ENCODE measurements around the gene DNAH2.

The DNAH2 gene

DNA sequence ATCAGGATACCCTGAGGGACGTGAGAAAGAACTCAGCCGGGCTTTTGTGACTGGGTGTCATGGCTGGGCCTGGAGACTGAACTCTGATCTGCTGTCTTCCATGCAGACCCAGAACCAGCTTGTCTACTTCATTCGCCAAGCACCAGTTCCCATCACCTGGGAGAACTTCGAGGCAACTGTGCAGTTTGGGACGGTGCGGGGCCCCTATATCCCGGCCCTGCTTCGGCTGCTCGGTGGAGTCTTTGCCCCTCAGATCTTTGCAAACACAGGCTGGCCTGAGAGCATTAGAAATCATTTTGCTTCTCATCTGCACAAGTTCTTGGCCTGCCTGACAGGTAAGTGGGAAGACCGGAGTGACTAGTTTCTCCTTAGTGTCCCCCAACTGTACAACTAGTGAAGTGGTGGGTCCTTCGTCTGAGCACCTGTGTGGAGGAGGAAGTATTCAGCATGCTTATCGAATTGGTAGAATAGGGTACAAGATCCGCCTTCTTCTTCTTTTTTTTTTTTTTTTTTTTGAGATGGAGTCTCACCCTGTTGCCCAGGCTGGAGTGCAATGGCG, 15.5 kb downstream of the DNAH2 start:
- no peak for DNase-seq

DNA sequence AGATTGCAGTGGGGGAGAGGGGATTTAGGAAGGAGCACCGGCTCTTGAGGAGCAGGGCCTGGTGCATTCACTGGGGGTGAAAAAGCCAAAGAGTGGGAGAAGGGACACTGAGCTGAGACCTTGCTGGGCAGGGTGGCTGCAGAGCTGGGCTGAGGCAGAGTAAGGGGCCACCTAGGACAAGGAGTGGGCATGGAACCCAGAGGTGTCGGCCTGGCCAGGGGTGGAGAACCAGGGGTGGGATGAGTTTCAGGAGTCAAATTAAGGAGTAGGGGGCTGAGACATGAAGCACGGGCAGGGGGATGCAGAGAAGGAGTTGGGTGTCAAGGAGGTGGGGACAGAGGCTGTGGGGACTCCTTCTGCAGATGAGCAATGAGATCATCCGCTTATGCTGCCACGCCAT, 20.1 kb downstream of the DNAH2 start:
- DNase-seq, result no peak

GRCh38 chr17:7739746-7740145, 22.2 kb downstream of the DNAH2 start:
- no peak for DNase-seq

GRCh38 chr17:7740481-7741001, 23.0 kb downstream of the DNAH2 start:
- no peak for DNase-seq

DNA sequence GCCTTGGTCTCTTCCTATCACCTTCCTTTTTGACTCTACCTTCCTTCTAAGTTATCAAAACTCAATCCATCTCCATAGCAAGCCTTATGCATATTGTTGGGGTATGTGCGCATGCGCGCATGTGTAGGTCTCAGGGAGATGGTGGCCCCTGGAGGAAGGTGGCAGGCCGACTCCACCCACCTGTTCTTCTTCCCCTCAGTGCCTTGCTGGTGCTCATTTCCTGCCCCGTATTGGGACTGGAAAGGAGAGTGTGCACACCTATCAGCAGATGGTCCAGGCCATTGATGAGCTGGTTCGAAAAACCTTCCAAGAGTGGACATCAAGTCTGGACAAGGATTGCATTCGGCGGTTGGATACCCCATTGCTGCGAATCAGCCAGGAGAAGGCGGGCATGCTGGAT, 25.2 kb downstream of the DNAH2 start:
- DNase-seq, result no peak

DNA sequence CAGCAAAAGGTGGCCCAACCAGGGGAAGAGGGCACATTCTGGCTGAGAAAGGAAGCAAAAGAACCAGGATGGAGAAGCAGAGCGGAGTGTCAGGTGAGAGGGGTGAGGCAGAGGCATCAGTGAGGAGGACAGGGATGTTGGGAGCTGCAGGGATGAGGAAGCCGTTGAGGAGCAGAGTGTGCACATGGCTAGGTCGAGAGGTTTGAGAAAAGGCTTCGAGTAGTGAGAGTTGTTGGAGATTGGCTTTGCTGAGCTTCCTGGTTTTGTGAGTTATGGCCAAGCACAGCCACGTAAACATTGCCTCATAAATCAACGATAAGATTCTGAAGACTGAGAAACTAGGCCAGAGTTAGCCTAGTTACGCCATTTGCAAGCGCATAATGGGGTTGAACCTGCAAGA, 26.9 kb downstream of the DNAH2 start:
- no peak for DNase-seq

GRCh38 chr17:7745748-7746470, 28.4 kb downstream of the DNAH2 start:
- no peak for DNase-seq

- DNase-seq, result no peak
Observed at GRCh38 chr17:7747635-7748071, 30.1 kb downstream of the DNAH2 start.

- DNase-seq, result no peak
Observed at GRCh38 chr17:7748076-7748775, 30.7 kb downstream of the DNAH2 start.

DNA sequence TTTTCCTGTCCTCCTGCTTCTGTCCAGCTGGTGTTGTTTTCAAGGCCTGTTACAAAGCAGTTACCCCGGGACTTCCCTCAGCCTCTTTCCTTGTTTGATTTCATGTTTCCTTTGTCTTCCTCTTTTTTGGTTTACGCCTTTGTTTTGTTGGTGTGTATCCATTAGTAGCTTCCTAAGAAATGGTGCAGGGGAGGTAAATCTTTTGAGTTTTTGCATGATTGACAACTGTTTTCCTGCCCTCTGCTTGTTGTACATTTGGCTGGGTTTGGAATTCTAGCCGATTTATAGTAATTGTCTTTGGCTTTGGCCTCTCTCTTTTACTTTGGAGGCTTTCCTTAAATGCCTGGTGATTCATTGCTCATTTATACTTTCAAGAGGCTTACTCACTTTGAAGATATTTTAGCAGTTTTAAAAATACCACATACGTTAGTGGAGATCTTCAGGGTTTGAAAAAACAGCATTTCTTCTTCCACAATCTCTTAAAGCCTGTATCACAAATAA, 32.8 kb downstream of the DNAH2 start:
- DNase-seq, result no peak

- DNase-seq, result no peak
Observed at GRCh38 chr17:7754656-7755055, 37.1 kb downstream of the DNAH2 start.

- DNase-seq, result no peak
Observed at GRCh38 chr17:7755095-7755890, 37.7 kb downstream of the DNAH2 start.

GRCh38 chr17:7756968-7757367, 39.4 kb downstream of the DNAH2 start:
- no peak for DNase-seq

- DNase-seq, result no peak
Observed at GRCh38 chr17:7763919-7764318, 46.4 kb downstream of the DNAH2 start.

DNA sequence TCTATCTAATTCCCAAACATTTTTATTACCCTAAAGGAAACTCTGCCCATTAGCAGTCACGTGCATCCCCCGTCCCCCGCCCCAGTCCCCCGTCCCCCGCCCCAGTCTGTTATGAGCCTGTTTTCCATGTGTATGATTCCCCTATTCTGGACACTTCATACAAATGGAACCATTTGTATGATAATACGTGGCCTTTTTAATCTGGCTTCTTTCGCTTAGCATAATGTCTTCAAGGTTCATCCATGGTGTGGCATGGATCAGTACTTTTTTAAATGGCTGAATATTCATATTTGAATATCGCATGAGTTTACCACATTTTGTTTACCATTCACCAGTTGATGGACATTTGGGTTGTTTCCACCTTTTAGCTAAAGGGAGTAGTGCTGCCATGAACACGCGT, 49.5 kb downstream of the DNAH2 start:
- no peak for DNase-seq

DNA sequence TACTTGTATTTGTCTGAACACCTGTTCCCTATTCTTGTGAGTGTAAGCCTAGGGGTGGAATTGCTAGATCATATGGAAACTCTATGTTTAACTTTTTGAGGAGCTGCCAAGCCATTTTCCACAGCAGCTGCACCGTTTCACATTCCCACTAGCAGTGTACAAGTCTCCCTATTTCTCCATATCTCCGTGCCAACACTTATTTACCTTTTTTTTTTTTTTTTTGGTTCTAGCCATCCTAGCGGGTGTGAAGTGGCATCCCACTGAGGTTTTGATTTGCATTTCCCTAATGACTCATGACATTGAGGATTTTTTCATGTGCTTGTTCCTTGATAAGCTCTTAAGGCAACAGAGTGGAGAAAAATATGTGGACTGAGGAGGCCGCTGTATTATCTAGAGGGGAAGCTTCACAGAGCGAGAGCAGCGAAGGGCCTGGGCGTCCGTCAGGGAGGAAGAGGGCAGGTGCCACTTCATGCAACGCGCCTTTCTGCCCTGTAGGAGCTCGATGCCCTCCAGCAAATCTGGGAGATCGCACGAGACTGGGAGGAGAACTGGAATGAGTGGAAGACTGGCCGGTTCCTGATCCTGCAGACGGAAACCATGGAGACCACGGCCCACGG, 50.0 kb downstream of the DNAH2 start:
- no peak for DNase-seq

DNA sequence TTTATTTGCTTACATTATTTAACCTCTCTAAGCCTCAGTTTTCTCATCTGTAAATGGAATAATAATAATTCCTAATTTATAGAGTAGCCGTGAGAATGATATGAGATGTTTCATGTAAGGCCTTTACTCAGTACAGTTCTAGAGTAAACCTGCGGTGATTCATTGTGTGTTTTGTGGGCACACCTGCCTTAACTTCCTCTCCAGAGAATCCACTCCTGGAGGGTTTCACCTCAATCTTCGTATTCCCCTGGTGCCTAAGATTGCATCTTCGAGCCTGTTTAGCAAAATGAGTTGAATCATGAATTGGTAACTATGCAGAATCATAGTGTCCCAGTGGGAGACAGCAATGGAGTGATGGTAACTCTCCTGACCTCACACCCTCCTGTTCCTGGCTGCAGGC, 52.3 kb downstream of the DNAH2 start:
- no peak for DNase-seq

- no peak for DNase-seq
Observed at GRCh38 chr17:7774055-7774521, 56.5 kb downstream of the DNAH2 start.

DNA sequence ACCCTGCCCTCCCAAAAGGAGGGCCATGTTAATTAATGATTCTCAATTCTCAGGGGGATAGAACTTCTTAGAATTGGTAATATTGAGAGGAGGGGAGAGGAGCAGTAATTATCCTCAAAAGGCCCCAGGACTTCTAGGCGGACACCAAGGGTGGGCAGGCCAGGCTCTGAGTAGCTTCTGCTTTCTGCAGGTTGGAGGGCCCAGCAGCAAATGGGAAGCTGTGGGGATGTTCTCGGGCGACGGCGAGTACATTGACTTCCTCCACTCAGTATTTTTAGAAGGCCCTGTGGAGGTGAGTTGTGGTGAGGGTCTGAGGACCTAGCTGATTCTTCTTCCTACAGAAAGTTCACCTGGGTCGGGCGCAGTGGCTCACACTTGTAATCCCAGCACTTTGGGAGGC, 57.5 kb downstream of the DNAH2 start:
- DNase-seq, result no peak

- DNase-seq, result no peak
Observed at GRCh38 chr17:7777017-7777416, 59.5 kb downstream of the DNAH2 start.

- DNase-seq, result no peak
Observed at GRCh38 chr17:7780736-7781135, 63.2 kb downstream of the DNAH2 start.

DNA sequence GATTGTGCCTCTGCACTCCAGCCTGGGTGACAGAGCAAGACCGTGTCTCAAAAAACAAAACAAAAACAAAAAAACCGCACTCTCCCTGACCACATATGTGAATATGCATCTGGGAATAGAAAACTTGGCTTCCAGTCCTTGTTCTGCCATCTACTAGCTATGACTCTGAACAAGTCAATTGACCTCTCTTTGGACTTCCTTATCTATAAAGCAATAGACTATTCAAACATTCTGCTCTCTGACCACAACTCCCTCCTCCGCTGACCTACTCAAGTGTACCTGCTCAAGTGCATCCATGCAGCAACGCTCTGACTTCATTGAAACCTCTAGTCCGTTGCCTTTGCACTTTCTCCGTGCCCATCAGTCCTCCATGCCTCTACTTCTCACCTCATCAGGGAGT, 63.9 kb downstream of the DNAH2 start:
- DNase-seq, result no peak

Measured in CD4-positive, alpha-beta T cell treated with Interleukin-17A for 1 hour (primary cell).